BE2C (cell line): ENCODE data around the gene SFSWAP.

Source experiments
- DNase-seq: peaks from one replicate; pipeline ENCODE4 v3.0.0-alpha.2; 2020
- H3K27me3 ChIP-seq: fragments of 250-450 bp; sonication (Bioruptor Pico); 2 replicates; pipeline ENCODE4 v1.5.1; 2020; ENCODE audit warnings: mild to moderate bottlenecking
- H3K36me3 ChIP-seq: fragments of 250-450 bp; sonication (Bioruptor Pico); 2 replicates; pipeline ENCODE4 v1.5.1; 2020; ENCODE audit warnings: mild to moderate bottlenecking
- H3K4me1 ChIP-seq: fragments of 250-450 bp; sonication (Bioruptor Pico); 2 replicates; pipeline ENCODE4 v1.5.1; 2020
- H3K4me3 ChIP-seq: 2 replicates; pipeline ENCODE4 v1.5.1; 2011; ENCODE audit warnings: low read depth, low read length
- H3K9me3 ChIP-seq: fragments of 250-450 bp; sonication (Bioruptor Pico); 2 replicates; pipeline ENCODE4 v1.5.1; 2020
- TF ChIP-seq, protein P1 (sequence below): IDR thresholded peaks from 2 replicates; pipeline ENCODE4 v1.5.1; 2012; ENCODE audit warnings: mild to moderate bottlenecking, low read depth, low read length

Gene SFSWAP

DNA sequence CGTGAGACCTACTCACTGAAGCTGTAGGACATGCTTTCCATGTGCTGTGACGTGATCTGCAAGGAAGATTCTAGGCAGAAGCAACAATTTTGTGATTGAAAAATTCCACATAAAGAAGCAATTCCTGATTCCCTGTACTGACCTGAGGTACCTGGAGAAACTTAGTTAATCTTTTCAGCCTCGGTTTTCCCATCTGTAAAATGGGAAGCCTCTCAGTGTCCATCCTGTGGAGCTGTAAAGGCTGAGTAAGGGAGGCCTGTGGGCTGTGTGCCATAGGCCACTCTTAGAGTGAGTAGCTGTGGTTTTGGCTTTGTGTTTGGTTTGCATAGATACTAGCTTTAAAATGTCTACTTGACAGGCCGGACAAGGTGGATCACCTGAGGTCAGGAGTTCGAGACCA, 50.7 kb downstream of the SFSWAP start:
- no peak for DNase-seq
- H3K36me3 ChIP-seq: peaks cover 80% of the 10 kb centered on the region
- H3K4me1 ChIP-seq: no peaks in the 10 kb centered on the region
- no peak overlapping the region for H3K4me3 ChIP-seq
- TF ChIP-seq, protein P1, sequence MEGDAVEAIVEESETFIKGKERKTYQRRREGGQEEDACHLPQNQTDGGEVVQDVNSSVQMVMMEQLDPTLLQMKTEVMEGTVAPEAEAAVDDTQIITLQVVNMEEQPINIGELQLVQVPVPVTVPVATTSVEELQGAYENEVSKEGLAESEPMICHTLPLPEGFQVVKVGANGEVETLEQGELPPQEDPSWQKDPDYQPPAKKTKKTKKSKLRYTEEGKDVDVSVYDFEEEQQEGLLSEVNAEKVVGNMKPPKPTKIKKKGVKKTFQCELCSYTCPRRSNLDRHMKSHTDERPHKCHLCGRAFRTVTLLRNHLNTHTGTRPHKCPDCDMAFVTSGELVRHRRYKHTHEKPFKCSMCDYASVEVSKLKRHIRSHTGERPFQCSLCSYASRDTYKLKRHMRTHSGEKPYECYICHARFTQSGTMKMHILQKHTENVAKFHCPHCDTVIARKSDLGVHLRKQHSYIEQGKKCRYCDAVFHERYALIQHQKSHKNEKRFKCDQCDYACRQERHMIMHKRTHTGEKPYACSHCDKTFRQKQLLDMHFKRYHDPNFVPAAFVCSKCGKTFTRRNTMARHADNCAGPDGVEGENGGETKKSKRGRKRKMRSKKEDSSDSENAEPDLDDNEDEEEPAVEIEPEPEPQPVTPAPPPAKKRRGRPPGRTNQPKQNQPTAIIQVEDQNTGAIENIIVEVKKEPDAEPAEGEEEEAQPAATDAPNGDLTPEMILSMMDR: no peak
- no peaks in the 10 kb centered on the region for H3K9me3 ChIP-seq
- no peaks in the 10 kb centered on the region for H3K27me3 ChIP-seq

DNA sequence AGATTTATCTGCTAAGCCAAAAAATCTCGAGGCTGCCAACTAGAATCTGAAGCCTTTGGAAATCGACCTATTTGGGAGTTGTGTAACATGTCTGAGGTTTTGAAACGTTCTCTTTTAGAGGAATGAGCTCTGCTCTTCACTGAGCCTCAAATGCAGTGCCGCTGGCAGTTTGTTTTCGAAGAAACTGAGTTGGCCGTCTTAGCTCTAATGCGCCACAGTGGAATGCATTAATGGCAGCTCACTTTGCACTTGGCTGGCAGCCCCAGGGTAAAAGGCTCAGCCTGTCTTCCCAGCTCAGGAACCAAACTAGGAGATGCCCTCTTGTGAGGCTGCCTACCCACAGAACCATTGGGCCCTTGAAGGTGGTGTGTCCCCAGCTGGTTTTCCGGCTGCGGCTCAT, 53.8 kb downstream of the SFSWAP start:
- H3K9me3 ChIP-seq: no peaks in the 10 kb centered on the region

GRCh38 chr12:131765961-131766360, 55.1 kb downstream of the SFSWAP start:
- Histone ChIP-seq H3K9me3 (no peaks in the 10 kb centered on the region), H3K4me1 (no peaks in the 10 kb centered on the region), H3K36me3 (peaks cover 79% of the 10 kb centered on the region), H3K27me3 (no peaks in the 10 kb centered on the region), H3K4me3 (no peak overlapping the region)
- no peak for DNase-seq
- TF ChIP-seq, protein P1: no peak

More for the DNA sequence above, 53.8 kb downstream of the SFSWAP start:
- no peak overlapping the region for H3K4me3 ChIP-seq
- H3K36me3 ChIP-seq: peaks cover 77% of the 10 kb centered on the region
- H3K27me3 ChIP-seq: no peaks in the 10 kb centered on the region
- TF ChIP-seq, protein P1: no peak
- no peaks in the 10 kb centered on the region for H3K4me1 ChIP-seq
- no peak for DNase-seq

- no peaks in the 10 kb centered on the region for H3K4me1 ChIP-seq
- peaks cover 76% of the 10 kb centered on the region for H3K36me3 ChIP-seq
Observed at GRCh38 chr12:131766382-131767107, 55.7 kb downstream of the SFSWAP start.

DNA sequence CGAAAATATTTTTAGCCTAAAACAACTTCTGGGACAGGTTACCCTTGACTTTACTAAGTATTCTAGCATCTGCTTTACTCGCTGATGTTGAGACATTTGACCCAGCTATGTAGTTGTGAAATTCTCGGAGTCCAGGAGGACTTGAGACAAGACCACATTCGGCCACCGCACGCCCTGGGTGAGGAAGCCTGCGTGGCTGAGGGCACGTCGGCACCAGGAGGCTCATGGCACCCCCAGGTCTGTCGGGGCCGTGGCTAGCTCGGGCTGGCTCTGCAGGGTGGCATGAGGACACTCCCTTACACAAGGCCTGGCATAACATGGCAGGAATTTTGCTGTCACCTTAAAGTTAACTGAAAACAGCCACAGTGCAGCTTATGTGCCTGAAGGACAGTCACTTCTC, 59.2 kb downstream of the SFSWAP start:
- Histone ChIP-seq H3K4me1 (no peaks in the 10 kb centered on the region), H3K4me3 (no peak overlapping the region), H3K9me3 (no peaks in the 10 kb centered on the region), H3K36me3 (peaks cover 74% of the 10 kb centered on the region), H3K27me3 (no peaks in the 10 kb centered on the region)
- TF ChIP-seq, protein P1: no peak
- no peak for DNase-seq

More at GRCh38 chr12:131766382-131767107, 55.7 kb downstream of the SFSWAP start:
- no peak for DNase-seq
- Histone ChIP-seq H3K9me3 (no peaks in the 10 kb centered on the region), H3K27me3 (no peaks in the 10 kb centered on the region), H3K4me3 (no peak overlapping the region)
- TF ChIP-seq, protein P1: no peak

DNA sequence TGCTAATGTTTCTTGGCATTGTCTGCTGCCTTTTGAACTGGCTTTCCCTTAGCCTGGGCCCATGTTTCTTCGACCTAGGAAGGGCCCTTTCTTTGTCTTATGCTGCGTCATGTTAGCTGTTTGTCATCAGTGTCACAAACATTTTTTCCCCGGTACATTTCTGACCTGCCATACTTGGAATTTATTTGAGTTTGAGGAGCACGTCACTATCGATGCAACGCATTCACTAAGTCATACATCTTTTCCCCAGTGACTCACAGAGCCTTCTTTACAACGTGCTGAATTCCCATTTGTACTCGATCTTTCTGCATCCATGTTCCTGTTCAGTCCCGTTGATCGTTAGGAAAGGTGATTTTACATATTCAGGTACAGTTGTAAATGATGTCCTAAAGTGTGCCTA, 61.1 kb downstream of the SFSWAP start:
- TF ChIP-seq, protein P1: no peak

More for the DNA sequence above, 61.1 kb downstream of the SFSWAP start:
- H3K36me3 ChIP-seq: peaks cover 68% of the 10 kb centered on the region
- DNase-seq: no peak
- no peak overlapping the region for H3K4me3 ChIP-seq
- H3K9me3 ChIP-seq: no peaks in the 10 kb centered on the region
- H3K4me1 ChIP-seq: no peaks in the 10 kb centered on the region
- no peaks in the 10 kb centered on the region for H3K27me3 ChIP-seq
